HG03442 (cell line): ENCODE data around the gene TSN.
"Not testable (repeated sequence)": the region's sequence is repeated elsewhere in the genome, so short reads cannot be mapped to it uniquely, and the experiment has no call there.

ENCODE experiments used
- ATAC-seq: cut with Tn5 transposase; IDR thresholded peaks from one replicate; pipeline ENCODE4 v1.9.1; 2021; ENCODE audit warnings: mild to moderate bottlenecking, moderate library complexity; ENCODE audit not compliant: unreplicated experiment

Gene TSN

GRCh38 chr2:121796239-121796638, 40.8 kb downstream of the TSN start:
- ATAC-seq = no peak

- no peak for ATAC-seq
These were observed 43.2 kb downstream of the TSN start for GRCh38 chr2:121798617-121799016.

DNA sequence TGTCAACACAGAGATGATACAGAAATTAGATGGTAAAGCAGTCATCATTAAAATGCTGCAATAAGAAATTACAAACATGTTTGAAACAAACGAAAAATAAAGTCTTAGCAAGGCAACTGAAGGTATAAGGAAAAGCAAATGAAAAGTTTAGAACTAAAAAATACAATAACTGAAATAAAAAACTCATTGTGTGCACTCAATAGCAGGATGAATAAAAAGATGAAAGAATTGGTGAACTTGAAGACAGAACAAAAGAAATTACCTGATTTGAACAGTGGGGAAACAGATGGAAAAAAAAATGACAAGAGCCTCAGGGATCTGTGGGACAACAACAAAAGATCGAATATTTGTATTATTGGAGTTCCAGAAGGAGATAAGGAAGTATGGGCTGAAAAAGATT, 46.5 kb downstream of the TSN start:
- ATAC-seq = no peak

- ATAC-seq = no peak
These were observed 48.1 kb downstream of the TSN start for GRCh38 chr2:121803503-121803902.

- ATAC-seq = peak; percentile 84
These were observed 48.9 kb downstream of the TSN start for GRCh38 chr2:121804340-121804739.

DNA sequence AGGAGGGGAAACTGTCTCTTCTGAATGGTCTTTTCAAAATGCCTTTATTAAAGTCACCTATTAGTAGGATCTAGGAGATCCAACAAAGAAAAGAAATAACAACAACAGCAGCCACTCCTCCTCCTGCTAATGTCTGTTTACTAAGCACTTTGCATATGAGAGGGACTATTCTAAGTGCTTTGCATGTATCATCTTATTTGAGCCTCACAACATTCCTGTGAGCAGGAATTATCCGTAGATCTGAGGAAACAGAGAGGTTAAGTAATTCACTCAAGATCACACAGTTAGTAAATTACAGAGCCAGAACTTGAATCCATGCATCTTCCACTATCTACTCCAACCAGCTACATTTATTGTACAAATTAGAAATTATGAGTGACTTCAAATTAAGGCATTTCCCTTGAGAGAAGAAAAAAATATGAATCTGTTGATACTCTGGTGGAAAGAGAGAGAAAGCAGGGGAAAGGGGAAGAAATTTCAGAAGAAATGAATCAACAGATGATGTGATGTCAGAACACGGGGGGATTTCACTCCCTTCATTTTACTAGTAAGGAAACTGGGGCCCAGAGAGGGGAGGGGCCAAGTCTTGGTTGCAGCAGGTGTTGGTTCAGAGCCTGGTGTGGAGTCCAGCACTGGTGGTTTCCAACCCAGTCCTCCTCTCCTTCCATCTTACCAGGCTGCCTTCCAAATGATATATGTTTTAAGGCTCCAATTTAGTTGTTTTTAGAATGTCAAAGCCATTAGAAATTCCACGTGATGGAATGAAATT, 49.7 kb downstream of the TSN start:
- no peak for ATAC-seq

GRCh38 chr2:121805766-121806143, 50.3 kb downstream of the TSN start:
- no peak for ATAC-seq

GRCh38 chr2:121807771-121808170, 52.3 kb downstream of the TSN start:
- ATAC-seq = not testable (repeated sequence)

DNA sequence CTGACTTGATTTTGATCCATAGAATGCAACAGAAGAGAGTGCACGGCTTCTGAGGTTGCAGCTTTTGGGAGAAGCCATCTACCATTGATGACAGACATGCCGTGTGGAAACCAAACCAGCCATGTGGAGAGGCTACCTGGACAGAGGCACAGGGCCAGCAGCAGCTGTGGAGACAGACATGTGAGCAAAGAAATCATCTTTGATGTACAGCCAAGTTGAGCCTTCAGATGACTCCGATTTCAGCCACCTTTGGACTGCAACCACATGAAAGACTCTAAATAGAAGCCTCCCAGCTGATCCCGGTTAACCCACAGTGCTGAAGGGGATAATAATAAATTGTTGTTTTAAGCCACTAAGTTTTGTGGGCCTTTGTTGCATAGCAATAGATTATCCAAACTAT, 54.2 kb downstream of the TSN start:
- ATAC-seq = no peak

- peak; percentile 98 for ATAC-seq
These were observed 55.8 kb downstream of the TSN start for GRCh38 chr2:121810959-121811853.

- not testable (repeated sequence) for ATAC-seq
These were observed 57.6 kb downstream of the TSN start for GRCh38 chr2:121813083-121813482.

DNA sequence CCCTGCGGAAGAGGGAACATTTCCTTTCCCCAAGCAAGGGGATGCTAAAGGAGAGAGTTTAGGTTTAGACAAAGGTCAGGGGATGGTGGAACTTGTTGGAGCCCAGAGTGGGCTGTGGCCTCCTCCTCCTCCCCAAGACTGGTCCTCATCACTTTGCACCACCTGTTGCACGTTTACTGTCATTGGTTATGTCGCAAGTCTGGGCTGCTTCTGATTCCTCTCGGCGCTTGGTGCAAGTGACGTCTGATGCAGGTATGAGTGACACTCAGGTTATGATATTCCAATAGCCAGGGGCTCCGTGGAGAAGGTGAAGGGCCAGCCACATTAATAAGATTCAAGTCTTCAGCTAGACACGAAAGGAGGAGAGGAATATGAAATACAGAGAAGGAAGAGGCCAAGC, 59.8 kb downstream of the TSN start:
- no peak for ATAC-seq

DNA sequence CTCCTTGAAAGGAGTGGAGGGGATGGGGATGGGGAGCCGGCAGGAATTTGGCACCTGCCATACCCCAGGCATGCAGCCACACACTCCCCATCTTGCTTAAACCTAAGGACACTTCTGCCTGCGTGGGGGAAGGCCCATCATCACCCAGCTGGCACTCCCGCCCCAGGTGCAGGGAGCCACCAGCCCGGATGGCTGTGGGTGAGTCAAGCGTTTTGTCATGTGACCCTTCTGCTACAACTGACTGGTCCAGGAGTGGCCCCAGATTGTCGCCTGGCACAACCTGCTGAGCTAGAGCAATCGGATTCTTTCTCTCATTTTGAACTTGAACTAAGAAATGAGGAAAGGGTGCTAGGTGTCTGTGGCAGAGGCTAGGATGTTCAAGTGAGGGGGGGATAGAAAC, 61.3 kb downstream of the TSN start:
- ATAC-seq = no peak

DNA sequence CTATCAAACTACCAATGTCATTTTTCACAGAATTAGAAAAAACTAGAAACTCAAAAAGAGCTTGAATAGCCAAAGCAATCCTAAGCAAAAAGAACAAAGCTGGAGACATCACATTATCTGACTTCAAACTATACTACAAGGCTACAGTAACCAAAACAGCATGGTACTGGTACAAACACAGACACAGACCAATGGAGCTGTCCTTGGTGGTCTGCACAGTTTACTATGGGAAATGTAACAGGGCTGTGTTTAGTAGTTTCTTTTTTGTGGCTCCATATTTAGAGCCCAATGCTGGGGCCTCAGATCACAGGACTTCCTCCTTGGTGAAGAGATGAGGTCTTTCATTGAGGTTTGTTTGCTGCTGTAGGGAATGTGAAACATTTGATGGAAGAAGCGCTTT, 61.9 kb downstream of the TSN start:
- ATAC-seq = not testable (repeated sequence)
